Transverse colon (tissue), 4 donors: ENCODE measurements around the gene ZNF600. TPM values are rescaled to one million over a fixed set of nuclear protein-coding genes. Genes with fewer than 3 reads are reported as not detected.
A peak's percentile ranks its signal among the peaks of the same experiment; 100 is the strongest.
"Not testable (repeated sequence)": the region's sequence is repeated elsewhere in the genome, so short reads cannot be mapped to it uniquely, and the experiment has no call there.

Source experiments
- DNase-seq: peaks from one replicate; pipeline ENCODE4 v3.0.0-alpha.2; 2019
- H3K27ac ChIP-seq, 4 donors: fragments of 200-600 bp; sonication (generic); 2 replicates each; pipeline ENCODE4 v1.5.1; 2016 to 2018; ENCODE audit warnings: inconsistent platforms in 4 of 4
- H3K27me3 ChIP-seq: fragments of 200-600 bp; sonication (generic); 2 replicates; pipeline ENCODE4 v1.5.1; 2017; ENCODE audit warnings: inconsistent platforms
- H3K36me3 ChIP-seq, 4 donors: fragments of 200-600 bp; sonication (generic); 2 replicates each; pipeline ENCODE4 v1.5.1; 2017 to 2019; ENCODE audit warnings: inconsistent platforms in 4 of 4
- H3K4me1 ChIP-seq, 4 donors: fragments of 200-600 bp; sonication (generic); 2 replicates each; pipeline ENCODE4 v1.5.1; 2017 to 2020; ENCODE audit warnings: inconsistent platforms in 4 of 4
- H3K4me3 ChIP-seq, 4 donors: fragments of 200-600 bp; sonication (generic); 1 replicate in 1 of 4; 2 replicates in 3 of 4; pipeline versions ENCODE4 v1.5.1 to v1.6.1; 2017 to 2019; ENCODE audit warnings: inconsistent platforms in 4 of 4
- H3K9me3 ChIP-seq, 2 donors: fragments of 200-600 bp; sonication (generic); 2 replicates each; pipeline ENCODE4 v1.5.1; 2017 to 2019; ENCODE audit warnings: inconsistent platforms in 2 of 2
- EP300 ChIP-seq: sonication (generic); formaldehyde crosslinking; IDR thresholded peaks from one replicate; pipeline ENCODE4 v1.6.1; 2017; ENCODE audit warnings: antibody characterized with exemption, low read depth
- POLR2A ChIP-seq: fragments of 450-650 bp; IDR thresholded peaks from one replicate; pipeline ENCODE4 v1.6.1; 2016; ENCODE audit warnings: antibody characterized with exemption, mild to moderate bottlenecking, moderate library complexity
- POLR2AphosphoS5 ChIP-seq, 3 donors: sonication (generic); formaldehyde crosslinking; IDR thresholded peaks; one replicate each; pipeline ENCODE4 v1.6.1; 2016; ENCODE audit warnings: antibody characterized with exemption in 3 of 3
- WGBS, 2 donors: methylation state at CpG; one replicate each; pipeline ENCODE4 v1.1.5; 2018; ENCODE audit warnings: low coverage in 1 of 2; 5-methylcytosine and 5-hydroxymethylcytosine counted together
- in situ Hi-C, 4 donors: fragments of 200-750 bp; cut with MboI; loops; one replicate each; pipeline versions ENCODE4 v1.15.0 to v1.15.1; 2017; ENCODE audit warnings: low sequenced_read_pairs in 3 of 4, low pct_ligation_motif_present in 1 of 4, low pct_unique_long_range_greater_than_20kb in 1 of 4
- intact Hi-C: fragments of 100-400 bp; cut with DNase I; formaldehyde crosslinking; loops from one replicate; pipeline ENCODE4 v1.15.1; 2023; ENCODE audit warnings: low total_unique reads
- total RNA-seq, 4 donors: library from RNA; depleted of rRNA; stranded (reverse); fragments of >200 nt; gene quantifications; one replicate each; pipeline ENCODE4 v1.1.0, GENCODE V29; 2016
- TF ChIP-seq, protein P1 (sequence below), 5 experiments: fragments of 200-600 bp in 3 of 5; fragments of 450-650 bp in 2 of 5; sonication (generic) in 3 of 5; IDR thresholded peaks; 1 replicate in 2 of 5; 2 replicates in 3 of 5; pipeline ENCODE4 v1.5.1; 2016 to 2017; ENCODE audit warnings: antibody characterized with exemption in 5 of 5, inconsistent platforms in 3 of 5, mild to moderate bottlenecking in 2 of 5, moderate library complexity in 1 of 5

ZNF600 gene
- total RNA-seq, result 10 to 100 TPM in 3 of 4 donors, 1 to 10 TPM in 1; 5.2 to 95.4 (median 27.2) TPM

DNA sequence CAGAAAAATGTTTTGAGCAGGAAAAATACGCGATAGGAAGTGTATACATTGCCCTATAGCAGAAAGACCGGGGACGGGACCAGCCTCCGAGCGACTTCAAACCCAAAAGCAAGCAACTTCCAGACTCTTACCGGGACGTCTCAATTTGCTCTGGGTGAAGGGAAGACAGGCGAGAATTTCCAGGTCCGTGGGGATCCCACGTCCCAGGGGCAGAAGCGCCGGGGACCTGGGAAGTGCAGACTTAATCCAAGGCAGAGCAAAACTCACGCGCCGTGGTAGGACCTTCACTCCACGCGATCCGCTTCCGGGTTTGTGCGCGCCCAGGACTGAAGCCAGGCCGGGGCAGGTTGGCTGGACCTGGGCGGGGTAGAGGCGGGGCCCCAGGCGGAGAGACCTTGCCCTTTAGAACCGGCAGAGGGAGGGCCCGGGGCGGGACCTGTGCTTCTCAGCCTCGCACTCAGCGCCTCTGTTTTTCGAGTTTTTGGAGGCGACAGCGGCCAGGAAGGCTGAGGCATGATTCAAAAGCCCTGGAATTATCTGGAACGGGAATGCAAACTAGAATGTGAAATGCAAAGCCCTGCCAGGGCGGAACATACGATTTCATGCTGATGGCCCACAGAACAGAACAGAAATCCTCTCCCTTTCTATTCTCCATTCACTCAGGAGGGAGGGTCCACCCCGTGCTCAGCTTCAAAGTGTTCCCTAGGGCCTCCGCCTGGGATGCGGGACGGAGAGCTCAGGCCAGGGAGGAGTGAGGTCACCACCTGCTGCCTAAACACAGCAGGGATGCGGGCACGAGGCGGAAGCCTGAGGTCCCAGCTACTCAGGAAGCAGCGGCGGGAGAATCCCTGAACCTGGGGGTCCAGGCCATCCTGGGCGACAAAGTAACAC is at the start of gene ZNF600:
Gene ZNF600 (minus strand): TSS at position 328 of the 891 bp plus-strand sequence. CDS start 7,903 bp downstream, outside the sequence.
- H3K27me3 ChIP-seq, H3K36me3 ChIP-seq, in situ Hi-C loops, intact Hi-C loops, H3K9me3 ChIP-seq: not testable (repeated sequence)
- H3K27ac ChIP-seq, result peak within 1 kb of the TSS; percentile 82 to 89 (median 85)
- peak within 1 kb of the TSS; percentile 21 to 72 (median 62) for H3K4me3 ChIP-seq
- peak; percentile 96 for DNase-seq
- 0 to 1% methylated on average over 6 to 40 of the region's 47 CpGs for WGBS, 2 donors
- TF ChIP-seq POLR2A (peak; percentile 83), POLR2AphosphoS5 (IDR thresholded peaks at IDR 0.05) (peak; percentile 82 to 93 (median 92))
- TF ChIP-seq, protein P1, sequence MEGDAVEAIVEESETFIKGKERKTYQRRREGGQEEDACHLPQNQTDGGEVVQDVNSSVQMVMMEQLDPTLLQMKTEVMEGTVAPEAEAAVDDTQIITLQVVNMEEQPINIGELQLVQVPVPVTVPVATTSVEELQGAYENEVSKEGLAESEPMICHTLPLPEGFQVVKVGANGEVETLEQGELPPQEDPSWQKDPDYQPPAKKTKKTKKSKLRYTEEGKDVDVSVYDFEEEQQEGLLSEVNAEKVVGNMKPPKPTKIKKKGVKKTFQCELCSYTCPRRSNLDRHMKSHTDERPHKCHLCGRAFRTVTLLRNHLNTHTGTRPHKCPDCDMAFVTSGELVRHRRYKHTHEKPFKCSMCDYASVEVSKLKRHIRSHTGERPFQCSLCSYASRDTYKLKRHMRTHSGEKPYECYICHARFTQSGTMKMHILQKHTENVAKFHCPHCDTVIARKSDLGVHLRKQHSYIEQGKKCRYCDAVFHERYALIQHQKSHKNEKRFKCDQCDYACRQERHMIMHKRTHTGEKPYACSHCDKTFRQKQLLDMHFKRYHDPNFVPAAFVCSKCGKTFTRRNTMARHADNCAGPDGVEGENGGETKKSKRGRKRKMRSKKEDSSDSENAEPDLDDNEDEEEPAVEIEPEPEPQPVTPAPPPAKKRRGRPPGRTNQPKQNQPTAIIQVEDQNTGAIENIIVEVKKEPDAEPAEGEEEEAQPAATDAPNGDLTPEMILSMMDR (IDR thresholded peaks at IDR 0.05), result peak; percentile 24 to 54 (median 33)
- H3K4me1 ChIP-seq, result peaks cover 3 to 16% (median 7%) of the 10 kb centered on the region in 4 donors

DNA sequence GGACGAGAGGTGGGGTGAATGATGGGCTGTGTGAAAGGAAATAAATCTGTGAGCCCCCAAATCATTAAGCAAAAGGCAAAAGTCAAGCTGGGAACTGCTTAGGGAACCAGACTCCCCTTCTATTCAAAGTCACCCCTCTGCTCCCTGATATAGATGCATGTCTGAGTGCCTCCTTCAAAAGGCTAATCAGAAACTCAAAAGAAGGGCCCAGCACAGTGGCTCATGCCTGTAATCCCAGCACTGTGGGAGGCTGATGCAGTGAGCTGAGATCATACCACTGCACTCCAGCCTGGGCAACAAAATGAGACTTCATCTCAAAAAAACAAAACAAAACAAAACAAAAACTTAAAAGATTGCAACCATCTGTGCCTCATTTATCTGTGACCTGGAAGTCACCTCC is 47.7 kb upstream of the ZNF600 start:
- DNase-seq, H3K4me3 ChIP-seq, intact Hi-C loops, H3K4me1 ChIP-seq, in situ Hi-C loops, H3K27ac ChIP-seq, H3K27me3 ChIP-seq: not testable (repeated sequence)
- H3K36me3 ChIP-seq, result peaks cover 0 to 14% (median 5%) of the 10 kb centered on the region in 4 donors
- 82% methylated on average over 1 of the region's 1 CpG; no CpG with 5 or more reads in 1 of the 2 donors for WGBS, 2 donors
- peaks cover 28 to 32% of the 10 kb centered on the region in 2 donors for H3K9me3 ChIP-seq

DNA sequence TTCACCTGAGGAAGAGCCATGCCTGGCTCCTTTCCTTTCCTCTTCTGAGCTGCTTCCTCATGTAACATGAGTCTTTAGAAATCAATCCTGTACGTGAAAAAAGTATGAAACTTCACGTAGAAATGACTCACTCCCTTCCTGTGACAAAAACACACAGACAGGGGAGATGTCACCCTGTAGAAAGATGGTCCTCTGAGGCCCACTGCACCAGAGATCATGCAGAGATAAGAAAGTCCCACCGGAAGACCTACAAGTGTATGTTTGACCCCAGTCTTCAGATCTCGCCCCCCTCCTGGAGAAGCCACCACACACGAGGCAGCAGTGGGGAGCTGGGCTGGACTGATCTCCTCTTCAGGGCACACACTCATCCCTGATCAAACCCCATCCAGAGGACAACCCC is 47.0 kb upstream of the ZNF600 start:
- H3K27me3 ChIP-seq, in situ Hi-C loops, H3K4me1 ChIP-seq, H3K36me3 ChIP-seq, DNase-seq, H3K4me3 ChIP-seq, intact Hi-C loops, H3K27ac ChIP-seq: not testable (repeated sequence)
- 66 to 67% methylated on average over 1 to 5 of the region's 5 CpGs for WGBS, 2 donors
- H3K9me3 ChIP-seq, result peaks cover 20 to 28% of the 10 kb centered on the region in 2 donors

DNA sequence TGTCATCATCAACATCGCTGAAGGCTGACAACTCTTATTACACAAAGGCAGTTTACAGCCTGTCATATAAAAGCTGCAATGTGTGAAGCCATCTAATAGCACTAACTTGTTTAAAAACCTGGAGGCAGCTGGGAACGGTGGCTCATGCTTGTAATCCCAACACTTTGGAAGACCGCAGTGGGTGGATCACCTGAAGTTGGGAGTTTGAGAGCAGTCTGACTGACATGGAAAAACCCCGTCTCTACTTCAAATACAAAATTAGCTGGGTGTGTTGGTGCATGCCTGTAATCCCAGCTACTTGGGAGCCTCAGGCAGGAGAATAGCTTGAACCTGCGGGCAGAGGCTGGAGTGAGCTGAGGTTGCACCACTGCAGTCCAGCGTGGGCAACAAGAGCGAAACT is 43.3 kb upstream of the ZNF600 start:
- intact Hi-C loops, H3K27ac ChIP-seq, in situ Hi-C loops, H3K36me3 ChIP-seq, H3K4me1 ChIP-seq, H3K27me3 ChIP-seq, DNase-seq, H3K9me3 ChIP-seq, H3K4me3 ChIP-seq: not testable (repeated sequence)
- WGBS, 2 donors, result 70% methylated on average over 7 of the region's 7 CpGs; no CpG with 5 or more reads in 1 of the 2 donors

- in situ Hi-C loops (no loop called here), intact Hi-C loops (no loop called here)
- 97 to 98% methylated on average over 5 of the region's 5 CpGs for WGBS, 2 donors
- no peaks in the 10 kb centered on the region for H3K27me3 ChIP-seq
- H3K36me3 ChIP-seq, result no peaks in the 10 kb centered on the region
- H3K9me3 ChIP-seq, result peaks cover 0 to 3% of the 10 kb centered on the region in 2 donors
- DNase-seq, result no peak
- no peak overlapping the region for H3K4me3 ChIP-seq
- H3K4me1 ChIP-seq, result peaks cover 0 to 2% (median under 1%) of the 10 kb centered on the region in 4 donors
- TF ChIP-seq POLR2AphosphoS5 (IDR thresholded peaks at IDR 0.05) (no peak), POLR2A (no peak), EP300 (no peak)
- TF ChIP-seq, protein P1 (IDR thresholded peaks at IDR 0.05), result no peak
- no peak overlapping the region for H3K27ac ChIP-seq
Observed at GRCh38 chr19:52825765-52826164, 39.2 kb upstream of the ZNF600 start.
